GM12872 (cell line): ENCODE results near the gene EVL.

Source experiments
- TF ChIP-seq, protein P1 (sequence below): IDR thresholded peaks from 3 replicates; pipeline ENCODE4 v1.5.1; 2011; ENCODE audit warnings: low read depth, mild to moderate bottlenecking, low read length, moderate library complexity; ENCODE audit not compliant: insufficient read depth

Gene EVL

DNA sequence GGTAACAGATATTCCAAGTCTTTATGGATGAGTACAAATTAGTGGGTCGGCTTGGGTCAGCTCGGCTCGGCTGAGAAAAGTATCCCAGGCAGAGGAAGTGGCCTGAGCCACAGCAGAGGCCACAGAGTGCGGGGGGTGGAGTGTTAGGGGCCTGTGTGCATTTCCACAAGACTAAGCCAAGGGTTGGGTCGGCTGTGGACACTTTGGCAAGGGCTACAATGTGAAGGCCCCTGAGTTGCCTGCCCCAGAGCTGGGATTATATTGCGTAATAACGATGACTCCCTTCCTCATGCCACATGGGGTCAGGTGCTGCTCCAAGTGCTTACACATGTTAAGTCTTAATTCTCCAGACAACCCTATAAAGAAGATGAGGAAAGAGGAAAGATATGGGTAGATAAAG lies 11.4 kb downstream of the EVL start:
- TF ChIP-seq, protein P1, sequence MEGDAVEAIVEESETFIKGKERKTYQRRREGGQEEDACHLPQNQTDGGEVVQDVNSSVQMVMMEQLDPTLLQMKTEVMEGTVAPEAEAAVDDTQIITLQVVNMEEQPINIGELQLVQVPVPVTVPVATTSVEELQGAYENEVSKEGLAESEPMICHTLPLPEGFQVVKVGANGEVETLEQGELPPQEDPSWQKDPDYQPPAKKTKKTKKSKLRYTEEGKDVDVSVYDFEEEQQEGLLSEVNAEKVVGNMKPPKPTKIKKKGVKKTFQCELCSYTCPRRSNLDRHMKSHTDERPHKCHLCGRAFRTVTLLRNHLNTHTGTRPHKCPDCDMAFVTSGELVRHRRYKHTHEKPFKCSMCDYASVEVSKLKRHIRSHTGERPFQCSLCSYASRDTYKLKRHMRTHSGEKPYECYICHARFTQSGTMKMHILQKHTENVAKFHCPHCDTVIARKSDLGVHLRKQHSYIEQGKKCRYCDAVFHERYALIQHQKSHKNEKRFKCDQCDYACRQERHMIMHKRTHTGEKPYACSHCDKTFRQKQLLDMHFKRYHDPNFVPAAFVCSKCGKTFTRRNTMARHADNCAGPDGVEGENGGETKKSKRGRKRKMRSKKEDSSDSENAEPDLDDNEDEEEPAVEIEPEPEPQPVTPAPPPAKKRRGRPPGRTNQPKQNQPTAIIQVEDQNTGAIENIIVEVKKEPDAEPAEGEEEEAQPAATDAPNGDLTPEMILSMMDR = no peak

DNA sequence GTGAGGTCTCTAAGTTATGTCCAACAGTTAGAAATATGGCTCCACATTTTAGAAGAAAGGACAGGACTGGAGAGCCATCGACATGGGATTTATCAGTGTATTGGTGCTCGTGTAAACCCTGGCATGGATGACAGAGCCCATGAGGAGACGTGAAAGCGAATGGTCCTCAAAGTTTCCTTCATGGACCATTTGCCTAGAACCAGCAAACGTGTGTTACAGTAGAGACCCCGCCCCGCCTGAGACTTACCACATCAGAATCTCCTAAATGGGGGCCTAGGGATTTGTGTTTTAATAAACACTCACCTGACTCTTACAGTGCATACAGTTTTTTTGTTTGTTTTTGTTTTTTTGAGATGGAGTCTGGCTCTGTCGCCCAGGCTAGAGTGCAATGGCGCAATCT lies 12.2 kb downstream of the EVL start:
- TF ChIP-seq, protein P1 = no peak

DNA sequence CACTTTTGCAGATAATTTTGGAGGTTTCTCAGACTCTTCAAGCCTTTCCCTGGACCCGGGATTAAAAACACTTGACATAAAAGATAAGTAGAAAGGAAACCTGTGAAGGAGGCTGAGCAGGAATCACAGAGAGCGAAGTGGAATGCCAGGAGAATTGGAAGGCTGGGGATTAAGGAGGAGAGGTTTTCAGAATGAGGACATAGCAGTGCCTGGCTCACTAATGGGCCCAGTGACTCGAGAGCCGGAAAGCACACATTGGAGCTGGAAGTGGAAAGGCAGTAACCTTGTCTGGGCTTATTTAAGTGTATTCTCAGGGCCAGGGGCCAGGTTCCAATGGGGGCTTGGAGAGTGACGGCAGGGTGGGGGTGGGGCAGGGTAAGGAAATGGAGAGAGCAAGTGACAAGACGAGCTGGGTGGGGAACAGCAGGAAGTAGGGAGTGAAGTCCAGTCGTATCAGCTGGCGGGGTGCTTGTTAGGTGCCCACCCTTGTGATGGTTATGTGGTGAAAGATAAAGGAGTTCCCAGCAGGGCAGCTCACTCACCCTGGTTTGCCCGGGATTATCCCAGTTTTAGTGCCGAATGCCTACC lies 13.1 kb downstream of the EVL start:
- TF ChIP-seq, protein P1 = no peak

DNA sequence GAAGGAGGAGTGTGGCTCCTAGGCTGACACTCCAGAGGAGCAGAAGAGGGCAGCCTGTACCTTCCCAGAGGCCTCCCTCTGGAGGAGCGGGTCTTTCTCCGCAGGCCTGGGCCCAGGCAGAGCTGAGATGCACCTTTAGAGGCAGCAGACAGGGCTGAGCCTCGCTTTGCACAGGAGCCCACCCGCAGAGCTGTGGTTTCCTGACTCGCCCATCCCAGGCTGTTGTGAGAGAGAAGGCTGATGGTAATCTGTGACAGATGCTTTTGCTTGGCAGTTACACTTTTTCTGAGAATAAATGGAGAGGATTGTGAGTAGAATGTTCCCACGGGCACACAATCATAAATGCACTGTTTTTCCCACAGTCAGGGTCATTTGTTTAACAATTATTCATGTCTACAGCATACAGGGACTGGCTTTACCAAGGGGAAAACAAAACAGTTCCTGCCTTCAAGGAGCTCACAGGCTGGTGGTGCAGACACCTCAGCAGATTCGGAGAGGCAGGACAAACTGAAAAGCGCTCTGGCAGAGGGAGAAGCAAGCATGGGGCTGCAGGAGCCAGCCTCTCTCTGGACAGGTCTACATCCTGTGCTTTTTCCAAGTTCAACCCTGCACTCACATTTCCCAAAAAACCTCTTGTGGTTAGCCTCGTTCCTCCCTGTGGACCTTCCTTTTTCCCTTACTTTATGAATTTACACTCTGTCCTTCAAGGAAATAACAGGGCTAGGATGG lies 13.9 kb downstream of the EVL start:
- TF ChIP-seq, protein P1 = no peak

DNA sequence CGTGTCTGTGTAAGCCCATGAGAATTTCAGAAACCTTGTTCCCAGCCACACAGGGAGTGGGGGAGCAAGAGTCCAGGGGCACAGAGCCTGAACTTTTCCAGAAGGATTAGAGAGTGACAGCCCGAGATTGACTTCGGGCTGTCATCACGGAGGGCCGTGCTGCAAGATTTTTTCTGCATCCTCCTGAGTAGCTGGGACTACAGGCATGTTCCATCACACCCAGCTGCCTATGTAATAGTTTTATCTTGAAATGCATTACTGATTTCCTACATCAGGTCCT lies 14.4 kb downstream of the EVL start:
- TF ChIP-seq, protein P1 = no peak

DNA sequence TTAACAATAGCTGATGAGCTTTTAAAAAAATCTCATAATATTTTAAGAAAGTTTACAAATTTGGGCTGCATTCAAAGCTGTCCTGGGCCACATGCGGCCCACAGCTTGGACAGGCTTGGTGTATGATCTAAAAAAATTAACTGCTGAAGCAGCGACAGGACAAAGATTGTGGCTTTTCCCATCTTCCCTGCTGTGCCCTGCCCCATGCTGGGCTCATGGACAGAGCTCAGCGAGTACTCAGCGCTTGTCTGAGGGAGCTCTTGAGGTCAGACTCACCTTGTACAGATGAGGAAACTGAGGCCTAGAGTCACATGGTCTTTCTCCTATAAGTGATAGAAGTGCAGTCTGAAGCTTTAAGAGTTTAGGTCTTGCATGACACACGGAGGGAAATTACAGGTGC lies 15.0 kb downstream of the EVL start:
- TF ChIP-seq, protein P1 = no peak

DNA sequence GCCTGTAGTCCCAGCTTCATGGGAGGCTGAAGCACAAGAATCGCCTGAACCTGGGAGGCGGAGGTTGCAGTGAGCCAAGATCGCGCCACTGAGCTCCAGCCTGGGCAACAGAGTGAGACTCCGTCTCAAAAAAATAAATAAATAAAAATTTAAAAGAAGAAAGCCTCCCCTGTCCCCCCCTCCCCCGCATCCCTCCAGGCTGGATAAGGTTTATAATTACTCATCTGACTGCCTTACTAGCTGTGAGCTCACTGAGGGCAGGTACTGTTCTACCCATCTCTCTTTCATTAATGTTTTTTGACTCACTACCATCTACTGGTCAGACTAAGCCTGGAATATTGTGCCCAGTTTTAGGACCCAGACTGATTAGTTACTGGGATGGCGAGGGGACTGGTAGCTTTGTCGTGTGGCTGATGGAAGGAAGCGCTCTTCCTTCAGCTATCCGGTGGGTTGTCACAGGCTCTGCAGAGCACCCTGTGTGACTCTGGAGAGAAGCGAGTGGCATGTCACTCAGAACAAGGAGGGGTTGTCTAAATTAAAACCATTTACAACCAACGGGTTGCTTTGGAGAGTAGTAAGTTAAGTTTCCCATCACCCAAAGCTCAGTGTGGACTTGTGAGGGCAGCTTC lies 16.9 kb downstream of the EVL start:
- TF ChIP-seq, protein P1 = no peak
